ENCODE data around the gene PGGHG. TPM values are rescaled to one million over a fixed set of nuclear protein-coding genes. Genes with fewer than 3 reads are reported as not detected.

PGGHG gene
- total RNA-seq, 1 experiment from 2014 or later, result 194 TPM

- no peak for DNase-seq (ENCODE audit: low spot score)
These were observed 3.7 kb upstream of the PGGHG start for GRCh38 chr11:285021-285893.

GRCh38 chr11:285894-286220 lies 3.1 kb upstream of the PGGHG start:
- DNase-seq (ENCODE audit: low spot score), result no peak

GRCh38 chr11:286977-287820 lies 1.7 kb upstream of the PGGHG start:
- DNase-seq (ENCODE audit: low spot score), result peak; percentile 65

- peak; percentile 74 for DNase-seq (ENCODE audit: low spot score)
These were observed 977 bp upstream of the PGGHG start for GRCh38 chr11:287821-288477.

GRCh38 chr11:289398-289711 lies 429 bp downstream of the PGGHG start:
- DNase-seq (ENCODE audit: low spot score), result no peak

- no peak for DNase-seq (ENCODE audit: low spot score)
These were observed 1.0 kb downstream of the PGGHG start for GRCh38 chr11:289712-290620.

GRCh38 chr11:290621-291231 lies 1.8 kb downstream of the PGGHG start:
- no peak for DNase-seq (ENCODE audit: low spot score)

GRCh38 chr11:291281-292210 lies 2.6 kb downstream of the PGGHG start:
- no peak for DNase-seq (ENCODE audit: low spot score)

- no peak for DNase-seq (ENCODE audit: low spot score)
These were observed 3.5 kb downstream of the PGGHG start for GRCh38 chr11:292211-293121.

- DNase-seq (ENCODE audit: low spot score), result no peak
These were observed 4.4 kb downstream of the PGGHG start for GRCh38 chr11:293271-293851.

GRCh38 chr11:293852-294661 lies 5.1 kb downstream of the PGGHG start:
- DNase-seq (ENCODE audit: low spot score), result no peak

- no peak for DNase-seq (ENCODE audit: low spot score)
These were observed 5.9 kb downstream of the PGGHG start for GRCh38 chr11:294780-295179.

- DNase-seq (ENCODE audit: low spot score), result no peak
These were observed 6.6 kb downstream of the PGGHG start for GRCh38 chr11:295351-296170.

GRCh38 chr11:296171-297050 lies 7.5 kb downstream of the PGGHG start:
- DNase-seq (ENCODE audit: low spot score), result no peak

GRCh38 chr11:297051-297585 lies 8.2 kb downstream of the PGGHG start:
- peak; percentile 22 for DNase-seq (ENCODE audit: low spot score)

All from HT-29 (cell line).